Measurements from ENCODE around the gene LEPR.
"Not testable (repeated sequence)": the region's sequence is repeated elsewhere in the genome, so short reads cannot be mapped to it uniquely, and the experiment has no call there.

Gene LEPR

DNA sequence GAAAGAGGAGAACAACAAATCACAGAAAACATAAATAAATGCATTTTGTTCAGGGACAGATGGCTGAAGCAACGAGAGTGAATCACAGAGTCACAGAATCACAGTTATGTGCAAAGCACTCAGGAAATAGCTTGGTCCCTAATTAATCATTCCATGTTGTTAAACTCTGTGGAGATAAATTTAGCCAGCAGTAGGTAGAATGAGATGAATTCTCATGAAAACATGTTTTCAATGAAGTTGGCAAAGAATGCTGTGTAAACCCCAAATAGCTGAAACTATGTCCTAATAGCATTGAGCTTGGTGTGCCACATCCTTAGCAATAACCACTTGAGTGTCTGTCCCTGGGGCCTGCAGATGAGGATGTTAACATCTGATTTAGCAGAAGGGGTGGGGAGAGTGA lies 20.4 kb downstream of the LEPR start:
- DNase-seq: no peak

DNA sequence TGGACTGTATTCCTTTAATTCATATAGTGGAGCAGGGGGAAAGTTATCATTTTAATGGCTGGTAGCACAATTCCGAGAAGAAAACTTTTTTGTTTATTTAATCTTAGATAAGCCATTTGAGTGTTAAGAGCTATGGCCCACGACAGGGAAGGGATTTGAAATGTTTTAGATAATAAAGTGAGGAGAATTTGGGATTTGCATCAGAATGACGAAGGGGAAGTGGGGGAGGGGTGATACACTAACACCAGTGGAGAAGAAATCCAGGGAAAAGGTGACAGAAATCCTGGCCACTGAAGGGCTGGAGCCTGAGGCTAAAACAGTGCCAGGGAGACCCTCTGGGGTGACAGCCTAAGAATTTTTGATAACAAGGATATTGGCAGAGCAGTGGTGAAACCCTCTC lies 21.0 kb downstream of the LEPR start:
- DNase-seq: no peak

DNA sequence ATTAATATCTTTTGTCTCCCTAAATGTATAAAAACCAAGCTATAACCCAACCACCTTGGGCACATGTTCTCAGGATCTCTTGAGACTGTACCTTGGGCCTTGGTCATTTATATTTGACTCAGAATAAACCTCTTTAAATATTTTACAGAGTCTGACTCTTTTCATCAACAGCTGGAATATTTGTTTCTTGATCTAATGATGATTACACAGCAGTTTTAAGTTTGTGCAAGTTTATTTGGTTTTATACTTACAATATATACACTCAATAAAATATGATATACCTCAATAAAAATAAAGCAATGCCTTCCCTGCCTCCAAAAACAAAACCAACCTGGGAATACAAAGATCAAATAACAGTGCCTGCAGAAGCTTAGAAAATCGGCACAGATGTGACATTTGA lies 22.0 kb downstream of the LEPR start:
- DNase-seq: no peak

DNA sequence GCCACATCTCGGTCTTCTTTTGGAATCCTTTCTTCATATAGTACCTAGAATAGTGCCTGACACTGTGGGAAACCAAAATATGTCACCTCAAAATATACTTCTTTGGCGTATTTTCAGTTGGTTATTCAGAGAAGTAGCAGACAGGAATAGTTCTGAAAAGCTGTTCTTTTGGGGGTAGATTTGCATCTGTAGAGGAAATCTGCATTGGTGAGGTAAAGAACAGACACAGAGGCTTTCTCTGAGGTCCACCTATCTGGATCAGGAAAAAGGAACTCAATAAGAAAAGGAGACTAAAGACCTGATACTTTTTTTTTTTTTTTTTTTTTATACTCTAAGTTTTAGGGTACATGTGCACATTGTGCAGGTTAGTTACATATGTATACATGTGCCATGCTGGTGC lies 23.2 kb downstream of the LEPR start:
- DNase-seq: no peak

DNA sequence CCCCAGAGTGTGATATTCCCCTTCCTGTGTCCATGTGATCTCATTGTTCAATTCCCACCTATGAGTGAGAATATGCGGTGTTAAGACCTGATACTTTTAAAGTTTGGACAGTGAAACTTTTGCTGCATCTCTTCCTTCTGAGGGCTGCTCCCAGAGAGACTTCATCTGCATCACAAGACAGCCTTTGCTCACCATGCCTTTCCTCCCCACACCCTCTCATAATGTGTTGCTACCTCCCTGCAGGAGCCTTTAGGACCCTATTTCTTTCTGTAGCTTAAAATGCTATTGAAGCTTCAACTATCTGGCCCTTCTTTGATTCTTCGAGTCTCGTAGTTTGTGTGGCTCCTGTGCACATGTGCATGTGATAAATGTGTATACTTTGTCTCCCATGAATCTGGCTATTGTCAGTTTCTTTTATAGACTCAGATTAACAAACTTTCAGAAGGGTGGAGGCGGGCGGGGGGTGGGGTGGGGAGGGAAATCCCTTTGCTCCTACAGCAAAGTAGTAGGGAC lies 23.7 kb downstream of the LEPR start:
- DNase-seq: no peak

DNA sequence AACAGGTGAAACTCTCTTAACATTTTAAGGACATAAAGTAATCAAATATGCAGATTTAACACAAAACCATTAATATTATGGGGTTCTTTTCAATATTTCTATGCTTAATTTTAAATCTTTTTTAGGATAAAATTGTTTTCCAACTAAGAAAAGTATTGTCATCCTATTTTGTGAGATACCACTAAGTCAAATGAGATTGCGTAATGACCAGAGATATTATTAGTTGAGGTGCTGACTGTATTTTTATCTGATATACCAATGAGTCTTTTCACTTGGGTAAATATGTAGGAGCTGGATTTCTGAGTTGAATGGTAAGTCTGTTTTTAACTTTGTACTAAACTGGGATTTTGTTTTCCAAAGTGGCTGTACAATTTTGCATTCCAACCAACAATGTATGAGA lies 25.4 kb downstream of the LEPR start:
- DNase-seq: no peak

DNA sequence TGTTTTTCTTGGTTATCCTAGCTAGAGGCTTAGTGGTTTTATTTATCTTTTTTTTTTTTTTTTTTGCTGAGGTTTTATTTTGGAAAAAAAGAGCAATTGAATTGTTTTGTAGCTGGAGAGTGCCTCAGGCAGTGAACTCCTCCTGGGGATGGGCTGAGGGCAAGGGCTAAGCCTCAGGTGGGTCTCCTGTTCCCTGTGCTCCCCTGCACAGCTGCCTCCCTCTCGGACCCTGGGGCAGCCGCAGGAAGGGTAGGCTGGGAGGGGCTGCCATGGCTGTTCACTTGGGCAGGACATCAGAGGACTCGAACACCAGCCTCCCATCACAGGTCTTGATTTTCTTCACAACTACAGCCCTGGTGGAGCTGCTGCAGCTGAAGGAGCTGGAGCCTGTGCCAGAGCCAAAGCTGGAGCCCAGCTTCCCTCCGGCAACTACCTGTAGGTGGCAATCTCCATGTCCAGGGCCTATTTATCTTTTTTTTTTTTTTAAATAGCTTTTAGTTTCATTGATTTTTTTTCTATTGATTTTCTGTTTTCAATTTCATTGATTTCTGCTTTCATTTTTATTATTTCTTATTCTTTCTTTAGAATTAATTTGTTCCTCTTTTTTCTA lies 28.9 kb downstream of the LEPR start:
- peak; percentile 53 for DNase-seq

DNA sequence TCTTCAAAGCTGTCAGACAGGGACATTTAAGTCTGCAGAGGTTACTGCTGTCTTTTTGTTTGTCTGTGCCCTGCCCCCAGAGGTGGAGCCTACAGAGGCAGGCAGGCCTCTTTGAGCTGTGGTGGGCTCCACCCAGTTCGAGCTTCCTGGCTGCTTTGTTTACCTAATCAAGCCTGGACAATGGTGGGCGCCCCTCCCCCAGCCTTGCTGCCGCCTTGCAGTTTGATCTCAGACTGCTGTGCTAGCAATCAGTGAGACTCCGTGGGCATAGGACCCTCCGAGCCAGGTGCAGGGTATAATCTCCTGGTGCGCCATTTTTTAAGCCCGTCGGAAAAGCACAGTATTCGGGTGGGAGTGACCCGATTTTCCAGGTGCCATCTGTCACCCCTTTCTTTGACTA lies 35.2 kb downstream of the LEPR start:
- DNase-seq: not testable (repeated sequence)

DNA sequence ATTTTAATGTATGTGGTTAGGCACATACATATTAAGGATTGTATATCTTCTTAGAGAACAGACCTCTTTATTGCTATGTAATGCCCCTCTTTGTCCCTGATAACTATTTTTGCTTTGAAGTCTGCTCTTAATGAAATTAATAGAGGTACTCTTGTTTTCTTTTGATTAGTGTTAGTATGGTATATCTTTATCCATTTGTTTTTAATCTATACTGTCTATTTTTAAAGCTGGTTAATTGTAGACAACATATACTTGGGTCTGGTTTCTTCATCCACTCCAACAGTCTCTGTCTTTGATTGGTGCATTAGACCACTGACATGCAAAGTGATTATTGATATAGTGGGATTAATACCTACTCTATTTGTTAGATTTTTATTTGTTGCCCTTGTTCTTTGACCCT lies 36.0 kb downstream of the LEPR start:
- no peak for DNase-seq

DNA sequence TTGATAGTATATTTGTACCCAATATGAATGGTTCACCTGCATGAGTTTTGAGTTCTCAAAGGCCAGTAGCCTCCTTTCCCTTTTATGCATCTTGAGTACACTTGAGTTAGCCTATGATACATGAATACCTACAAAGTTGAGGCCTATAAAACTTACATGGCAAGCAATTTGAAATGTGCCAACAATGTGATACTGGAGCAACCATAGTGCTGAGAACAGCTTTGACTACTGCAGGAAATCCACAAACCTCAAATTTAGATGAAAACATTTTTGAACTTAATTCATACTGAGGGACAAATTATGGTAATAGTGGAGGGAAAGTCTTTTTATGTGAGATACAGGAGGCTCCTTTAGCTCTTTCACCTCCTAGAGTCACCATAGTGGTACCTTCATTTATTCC lies 37.4 kb downstream of the LEPR start:
- DNase-seq: peak; percentile 57

DNA sequence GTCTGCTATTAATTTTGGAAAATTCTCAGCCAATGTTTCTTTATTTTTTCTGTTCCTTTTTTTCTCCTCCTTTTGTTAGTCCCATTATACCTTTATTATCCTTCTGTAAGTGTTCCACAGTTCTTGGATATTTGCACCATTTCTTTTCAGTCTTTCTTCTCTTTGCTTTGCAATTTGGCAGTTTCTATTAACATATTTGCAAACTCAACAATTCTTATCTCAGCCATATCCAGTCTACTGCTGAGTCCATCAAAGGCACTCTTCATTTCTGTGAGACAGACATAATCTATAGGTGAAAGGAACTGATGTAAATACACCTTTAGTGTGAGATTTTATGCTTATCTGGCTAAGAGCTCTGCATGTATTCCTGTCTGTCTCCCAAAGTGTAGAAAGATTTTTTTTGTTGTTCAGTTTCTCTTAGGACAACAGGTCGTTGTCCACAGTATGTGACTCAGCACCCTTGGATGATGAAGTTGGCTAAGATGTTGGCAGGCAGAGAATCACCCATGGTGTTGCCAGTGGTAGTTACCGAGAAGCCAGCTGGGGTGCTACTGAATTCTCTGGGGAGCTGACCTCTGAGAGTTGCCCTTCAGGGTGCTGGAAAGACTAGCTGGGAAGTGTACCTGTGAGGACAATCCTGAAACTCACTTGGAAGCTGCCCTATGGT lies 38.4 kb downstream of the LEPR start:
- DNase-seq: peak; percentile 44

DNA sequence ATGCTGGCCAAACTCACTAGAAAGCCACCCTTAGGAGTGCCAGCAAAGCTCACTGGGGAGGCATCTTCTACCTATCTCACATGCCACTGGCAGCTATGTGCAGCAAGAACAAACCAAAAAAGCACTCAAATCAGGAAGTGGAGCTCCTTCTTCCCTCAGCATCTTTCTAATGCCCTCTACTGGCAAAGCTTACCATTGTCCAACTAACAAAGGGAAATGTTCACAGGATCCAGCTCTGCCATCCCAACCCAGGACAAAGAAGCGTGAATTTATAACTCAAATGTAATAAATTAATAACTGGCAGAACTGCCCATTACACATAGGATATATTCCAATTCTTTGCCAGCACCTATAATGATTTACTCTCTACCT lies 38.9 kb downstream of the LEPR start:
- peak; percentile 79 for DNase-seq

DNA sequence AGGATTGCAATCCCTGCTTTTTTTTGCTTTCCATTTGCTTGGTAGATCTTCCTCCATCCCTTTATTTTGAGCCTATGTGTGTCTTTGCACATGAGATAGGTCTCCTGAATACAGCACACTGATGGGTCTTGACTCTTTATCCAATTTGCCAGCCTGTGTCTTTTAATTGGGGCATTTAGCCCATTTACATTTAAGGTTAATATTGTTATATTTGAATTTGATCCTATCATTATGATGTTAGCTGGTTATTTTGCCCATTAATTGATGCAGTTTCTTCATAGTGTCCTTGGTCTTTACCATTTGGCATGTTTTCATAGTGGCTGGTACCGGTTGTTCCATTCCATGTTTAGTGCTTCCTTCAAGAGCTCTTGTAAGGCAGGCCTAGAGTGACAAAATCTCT lies 45.4 kb downstream of the LEPR start:
- not testable (repeated sequence) for DNase-seq

DNA sequence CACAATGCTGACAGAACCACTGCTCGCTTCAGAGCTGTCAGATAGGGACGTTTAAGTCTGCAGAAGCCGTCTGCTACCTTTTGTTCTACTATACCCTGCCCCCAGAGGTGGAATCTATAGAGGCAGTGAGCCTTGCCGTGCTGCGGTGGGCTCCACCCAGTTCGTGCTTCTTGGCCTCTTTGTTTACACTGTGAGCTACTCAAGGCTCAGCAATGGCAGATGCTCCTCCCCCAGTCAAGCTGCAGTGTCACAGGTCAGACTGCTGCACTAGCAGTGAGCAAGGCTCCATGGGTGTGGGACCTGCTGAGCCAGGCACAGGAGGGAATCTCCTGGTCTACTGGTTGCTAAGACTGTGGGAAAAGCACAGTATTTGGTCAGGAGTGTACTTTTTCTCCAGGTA lies 47.1 kb downstream of the LEPR start:
- DNase-seq: peak; percentile 96

DNA sequence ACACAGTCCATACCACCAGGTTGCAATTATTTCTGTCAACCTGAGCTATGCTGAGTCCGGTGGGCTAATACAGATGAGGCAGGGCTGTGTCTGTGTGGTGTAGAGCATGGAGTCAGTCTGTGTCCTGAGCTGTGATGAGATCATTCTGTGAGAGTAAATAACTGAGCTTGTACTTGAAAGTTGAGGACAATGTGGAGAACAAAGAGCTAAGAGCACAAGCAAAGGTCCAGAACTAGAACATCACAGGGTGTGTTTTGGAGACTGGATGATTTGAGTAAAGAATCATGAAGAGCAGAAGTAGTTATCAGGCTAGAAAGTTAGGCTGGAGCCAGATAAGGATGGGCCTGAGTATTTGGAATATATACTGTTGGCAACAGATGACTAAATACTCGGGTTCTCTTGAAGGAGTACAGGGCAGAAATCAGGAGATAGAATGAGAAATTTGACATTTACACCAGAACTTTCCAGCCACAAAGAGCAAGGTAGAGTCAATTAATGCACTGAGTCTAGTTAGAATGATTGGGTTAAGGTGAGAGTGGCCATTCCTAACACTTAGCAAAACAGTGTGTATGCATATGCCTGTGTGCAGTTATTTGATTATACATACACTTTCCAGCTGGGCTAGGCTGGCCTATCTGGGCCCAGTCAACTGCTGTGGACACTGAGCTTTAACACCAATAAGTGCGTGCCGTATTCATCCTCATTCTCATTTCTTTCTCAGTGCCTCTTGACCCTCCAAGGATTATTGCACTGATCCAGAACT lies 48.8 kb downstream of the LEPR start:
- peak; percentile 88 for DNase-seq

DNA sequence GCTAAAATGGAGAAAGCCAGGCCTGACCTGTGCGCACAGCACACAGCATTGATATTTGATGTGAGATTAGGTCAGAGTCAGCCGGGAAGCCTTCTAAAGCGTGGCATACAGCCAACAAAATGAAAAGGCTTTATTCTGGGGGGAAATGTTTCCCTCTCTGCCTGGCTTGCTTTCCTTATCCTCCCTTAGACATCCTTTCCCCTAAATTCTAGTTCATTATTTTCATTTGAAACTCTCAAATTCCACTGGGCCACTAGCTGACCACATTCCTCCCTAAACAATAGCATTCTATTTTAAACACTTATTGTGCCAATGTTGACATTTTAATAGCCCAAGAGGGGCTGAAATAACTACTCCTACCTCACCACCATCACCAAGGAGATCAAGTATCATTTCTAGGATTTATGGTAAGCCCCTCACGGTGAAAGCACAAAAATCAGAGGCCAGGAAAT lies 49.4 kb downstream of the LEPR start:
- peak; percentile 86 for DNase-seq

All from DMS53 (cell line).